GM08714 (cell line): ENCODE results near the gene WASF3.
"Not testable (repeated sequence)": the region's sequence is repeated elsewhere in the genome, so short reads cannot be mapped to it uniquely, and the experiment has no call there.

ENCODE experiments used
- H3K4me3 ChIP-seq: fragments of 200-500 bp; sonication (Bioruptor generic); 2 replicates; pipeline ENCODE4 v1.5.1; 2014; ENCODE audit warnings: mild to moderate bottlenecking, low read length, inconsistent platforms
- ZNF274 ChIP-seq: IDR thresholded peaks from 2 replicates; pipeline ENCODE4 v1.6.1; 2012; ENCODE audit warnings: mild to moderate bottlenecking, low read depth, low read length

WASF3 gene

GRCh38 chr13:26619358-26619757, 61.9 kb downstream of the WASF3 start:
- TF ChIP-seq ZNF274 = no peak
- no peak overlapping the region for H3K4me3 ChIP-seq

GRCh38 chr13:26621731-26622401, 64.4 kb downstream of the WASF3 start:
- no peak overlapping the region for H3K4me3 ChIP-seq
- TF ChIP-seq ZNF274 = no peak

- no peak for TF ChIP-seq ZNF274
- H3K4me3 ChIP-seq = no peak overlapping the region
Observed at GRCh38 chr13:26623125-26623524, 65.6 kb downstream of the WASF3 start.

GRCh38 chr13:26624572-26624971, 67.1 kb downstream of the WASF3 start:
- TF ChIP-seq ZNF274 = no peak
- no peak overlapping the region for H3K4me3 ChIP-seq

GRCh38 chr13:26626271-26626670, 68.8 kb downstream of the WASF3 start:
- no peak overlapping the region for H3K4me3 ChIP-seq
- TF ChIP-seq ZNF274 = no peak

GRCh38 chr13:26628706-26629105, 71.2 kb downstream of the WASF3 start:
- no peak overlapping the region for H3K4me3 ChIP-seq
- TF ChIP-seq ZNF274 = no peak

GRCh38 chr13:26629260-26629825, 71.9 kb downstream of the WASF3 start:
- TF ChIP-seq ZNF274 = no peak

GRCh38 chr13:26635634-26636033, 78.2 kb downstream of the WASF3 start:
- not testable (repeated sequence) for H3K4me3 ChIP-seq

More at GRCh38 chr13:26629260-26629825, 71.9 kb downstream of the WASF3 start:
- H3K4me3 ChIP-seq = no peak overlapping the region

GRCh38 chr13:26636073-26636472, 78.6 kb downstream of the WASF3 start:
- H3K4me3 ChIP-seq = not testable (repeated sequence)

GRCh38 chr13:26646603-26647002, 89.1 kb downstream of the WASF3 start:
- no peak for TF ChIP-seq ZNF274
- no peak overlapping the region for H3K4me3 ChIP-seq

GRCh38 chr13:26651234-26651633, 93.8 kb downstream of the WASF3 start:
- H3K4me3 ChIP-seq = no peak overlapping the region
- TF ChIP-seq ZNF274 = no peak

- no peak overlapping the region for H3K4me3 ChIP-seq
- no peak for TF ChIP-seq ZNF274
Observed at GRCh38 chr13:26653310-26653709, 95.8 kb downstream of the WASF3 start.

GRCh38 chr13:26653842-26654241, 96.4 kb downstream of the WASF3 start:
- no peak overlapping the region for H3K4me3 ChIP-seq
- no peak for TF ChIP-seq ZNF274

- no peak overlapping the region for H3K4me3 ChIP-seq
- no peak for TF ChIP-seq ZNF274
Observed at GRCh38 chr13:26656919-26657318, 99.4 kb downstream of the WASF3 start.

GRCh38 chr13:26658448-26659385, 101.2 kb downstream of the WASF3 start:
- H3K4me3 ChIP-seq = no peak overlapping the region
- no peak for TF ChIP-seq ZNF274
